CD4-positive, alpha-beta memory T cell (primary cell): Measurements from ENCODE around the gene KCNC3. TPM values are rescaled to one million over a fixed set of nuclear protein-coding genes. Genes with fewer than 3 reads are reported as not detected.

Source experiments
- CTCF ChIA-PET: fragments of 350-600 bp; sonication (Branson Sonifier 250); formaldehyde crosslinking; loops from one replicate; lab custom pipeline; 2021; ENCODE audit warnings: inconsistent platforms; ENCODE audit not compliant: partially characterized antibody; lab: Charles Lee
- POLR2A ChIA-PET: fragments of 350-600 bp; sonication (Branson Sonifier 250); formaldehyde crosslinking; loops from one replicate; lab custom pipeline; 2021; ENCODE audit not compliant: partially characterized antibody; lab: Charles Lee
- DNase-seq, 5 donors: peaks; one replicate each; pipeline versions ENCODE4 v3.0.0 to v3.0.0-alpha.2; 2020 to 2022; ENCODE audit warnings: mixed read lengths in 1 of 5
- H3K27ac ChIP-seq: one replicate; pipeline ENCODE4 v1.7.0; 2013; ENCODE audit warnings: low read depth, low read length
- H3K27me3 ChIP-seq: 2 replicates; pipeline ENCODE4 v1.7.0; 2013; ENCODE audit warnings: mild to moderate bottlenecking, low read length, moderate library complexity; ENCODE audit not compliant: insufficient read depth
- H3K36me3 ChIP-seq: 2 replicates; pipeline ENCODE4 v1.7.0; 2013; ENCODE audit warnings: mild to moderate bottlenecking, low read length, moderate library complexity; ENCODE audit not compliant: insufficient read depth
- H3K4me1 ChIP-seq: 2 replicates; pipeline ENCODE4 v1.7.0; 2013; ENCODE audit warnings: mild to moderate bottlenecking, low read length, moderate library complexity; ENCODE audit not compliant: insufficient read depth
- H3K4me3 ChIP-seq, 2 donors: one replicate each; pipeline ENCODE4 v1.7.0; 2013; ENCODE audit warnings: low read length in 2 of 2, mild to moderate bottlenecking in 1 of 2
- H3K9me3 ChIP-seq, 2 donors: one replicate each; pipeline ENCODE4 v1.7.0; 2013; ENCODE audit warnings: low read length in 2 of 2, control low read depth in 1 of 2; ENCODE audit not compliant: control insufficient read depth in 1 of 2
- H3K27ac Mint-ChIP-seq, 7 donors: one replicate each; pipeline ENCODE4 v1.8.0; 2020 to 2021; ENCODE audit warnings: mixed read lengths in 7 of 7, mild to moderate bottlenecking in 6 of 7, inconsistent platforms in 3 of 7, moderate library complexity in 3 of 7
- H3K27me3 Mint-ChIP-seq, 2 donors: one replicate each; pipeline ENCODE4 v1.8.0; 2020 to 2021; ENCODE audit warnings: mixed read lengths in 2 of 2
- H3K36me3 Mint-ChIP-seq, 2 donors: one replicate each; pipeline ENCODE4 v1.8.0; 2020 to 2021; ENCODE audit warnings: mixed read lengths in 2 of 2, inconsistent platforms in 1 of 2, mild to moderate bottlenecking in 1 of 2
- H3K4me1 Mint-ChIP-seq, 4 donors: one replicate each; pipeline ENCODE4 v1.8.0; 2020 to 2021; ENCODE audit warnings: mixed read lengths in 4 of 4, mild to moderate bottlenecking in 1 of 4
- H3K4me3 Mint-ChIP-seq, 8 donors: one replicate each; pipeline ENCODE4 v1.8.0; 2020 to 2021; ENCODE audit warnings: mixed read lengths in 8 of 8, mild to moderate bottlenecking in 7 of 8, moderate library complexity in 6 of 8, inconsistent platforms in 3 of 8
- H3K9me3 Mint-ChIP-seq, 8 donors: one replicate each; pipeline ENCODE4 v1.8.0; 2020 to 2021; ENCODE audit warnings: mixed read lengths in 8 of 8, mild to moderate bottlenecking in 5 of 8, inconsistent platforms in 3 of 8, moderate library complexity in 1 of 8
- intact Hi-C: fragments of 100-400 bp; cut with micrococcal nuclease; formaldehyde crosslinking; loops from one replicate; pipeline ENCODE4 v1.15.1; 2023
- polyA plus RNA-seq, 2 donors: library from polyadenylated mRNA; unstranded; fragments of 300-500 nt; fragmentation: Illumina TruSeq; gene quantifications; one replicate each; pipeline ENCODE4 v1.2.3, GENCODE V29; 2021
- total RNA-seq, 2 experiments: library from RNA; stranded (reverse); gene quantifications; one replicate each; pipeline ENCODE4 v1.2.3, GENCODE V29; 2021

KCNC3 gene
- total and polyA plus RNA-seq, 4 experiments from 2014 or later, result 1.6 to 1.7 TPM; not detected in 2

DNA sequence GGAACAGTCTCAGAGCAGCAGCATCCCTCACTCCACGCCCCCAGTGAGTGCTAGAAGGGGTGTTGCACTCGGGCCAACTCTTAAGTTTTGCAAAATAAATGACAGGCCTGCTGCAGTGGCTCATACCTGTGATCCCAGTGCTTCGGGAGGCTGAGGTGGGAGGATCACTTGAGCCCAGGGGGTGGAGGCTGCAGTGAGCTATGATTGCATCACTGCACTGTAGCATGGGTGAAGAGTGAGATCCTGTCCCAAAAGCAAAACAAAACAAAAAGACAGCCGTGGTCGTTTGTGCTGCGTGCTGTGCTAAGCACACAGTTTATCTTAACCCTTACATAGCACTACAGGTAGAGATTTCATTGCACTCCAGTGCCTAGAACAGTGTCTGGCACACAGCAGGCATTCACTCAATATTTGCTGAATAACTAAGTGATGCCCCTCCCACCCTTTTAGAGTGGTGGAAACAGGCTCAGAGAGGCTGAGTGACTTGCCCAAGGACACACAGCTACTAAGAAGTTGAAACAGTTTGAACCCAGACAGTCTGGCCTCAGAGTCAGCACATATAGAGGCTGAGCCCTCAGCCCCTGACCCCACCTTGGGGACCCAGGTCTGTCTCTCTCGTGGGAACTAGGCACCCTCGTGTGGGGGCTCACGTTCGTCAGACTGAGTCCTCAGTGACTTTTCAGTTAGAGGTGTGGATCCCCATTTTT is 18.3 kb downstream of the KCNC3 start:
- H3K4me3 Mint-ChIP-seq, result no peak overlapping the region
- Histone ChIP-seq H3K27ac (no peak overlapping the region), H3K9me3 (no peaks in the 10 kb centered on the region), H3K27me3 (peaks cover 37% of the 10 kb centered on the region), H3K4me1 (peaks cover 3% of the 10 kb centered on the region), H3K4me3 (no peak overlapping the region), H3K36me3 (no peaks in the 10 kb centered on the region)
- H3K9me3 Mint-ChIP-seq, result peaks cover 0 to 2% (median 0%) of the 10 kb centered on the region in 8 donors
- CTCF ChIA-PET, result no interaction called here
- H3K36me3 Mint-ChIP-seq, result no peaks in the 10 kb centered on the region
- peaks cover 40 to 53% of the 10 kb centered on the region in 2 donors for H3K27me3 Mint-ChIP-seq
- POLR2A ChIA-PET, result no interaction called here
- intact Hi-C loops, result no loop called here
- no peak for DNase-seq
- H3K4me1 Mint-ChIP-seq, result peaks cover 5 to 14% (median 10%) of the 10 kb centered on the region in 4 donors
- no peak overlapping the region for H3K27ac Mint-ChIP-seq

DNA sequence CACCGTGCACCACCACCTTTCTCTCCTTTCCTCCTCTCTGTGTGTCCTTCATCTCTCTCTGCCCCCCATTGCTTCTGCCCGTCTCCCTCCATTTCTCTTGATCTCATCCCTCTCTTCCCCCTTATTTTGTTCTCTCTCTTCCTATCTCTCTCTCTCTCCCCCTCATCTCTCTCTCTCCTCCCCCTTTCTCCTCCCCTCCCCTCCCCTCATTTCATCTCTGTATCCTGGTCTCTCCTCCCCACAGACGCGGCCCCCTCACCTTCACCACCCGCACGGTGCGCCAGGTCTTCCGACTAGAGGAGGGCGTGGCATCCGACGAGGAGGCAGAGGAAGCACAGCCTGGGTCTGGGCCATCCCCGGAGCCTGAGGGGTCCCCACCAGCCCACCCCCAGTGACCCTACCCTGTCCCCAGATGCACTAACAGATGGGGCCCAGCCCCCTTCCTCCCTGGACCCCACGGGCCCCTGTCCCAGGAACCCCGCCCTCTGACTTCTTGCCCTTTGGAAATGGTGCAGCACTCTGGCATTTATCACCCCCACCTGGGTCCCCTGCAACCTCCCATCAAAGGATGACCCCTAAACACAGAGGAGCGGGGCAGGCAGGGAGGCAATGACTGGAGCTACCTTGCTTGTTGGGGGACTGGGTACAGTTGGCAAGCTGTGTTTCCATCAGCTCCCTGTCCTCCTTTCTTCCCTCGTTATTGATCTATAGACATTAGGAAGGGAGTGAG is 19.6 kb downstream of the KCNC3 start:
- Mint-ChIP-seq H3K4me3 (no peak overlapping the region), H3K9me3 (no peaks in the 10 kb centered on the region), H3K4me1 (peaks cover 0 to 6% (median 6%) of the 10 kb centered on the region in 4 donors), H3K27ac (no peak overlapping the region), H3K36me3 (no peaks in the 10 kb centered on the region), H3K27me3 (peaks cover 37 to 53% of the 10 kb centered on the region in 2 donors)
- Histone ChIP-seq H3K27me3 (peaks cover 32% of the 10 kb centered on the region), H3K27ac (no peak overlapping the region), H3K4me1 (no peaks in the 10 kb centered on the region), H3K36me3 (no peaks in the 10 kb centered on the region), H3K4me3 (no peak overlapping the region), H3K9me3 (no peaks in the 10 kb centered on the region)
- no peak for DNase-seq
- ChIA-PET POLR2A (no interaction called here), CTCF (no interaction called here)
- intact Hi-C loops, result no loop called here

DNA sequence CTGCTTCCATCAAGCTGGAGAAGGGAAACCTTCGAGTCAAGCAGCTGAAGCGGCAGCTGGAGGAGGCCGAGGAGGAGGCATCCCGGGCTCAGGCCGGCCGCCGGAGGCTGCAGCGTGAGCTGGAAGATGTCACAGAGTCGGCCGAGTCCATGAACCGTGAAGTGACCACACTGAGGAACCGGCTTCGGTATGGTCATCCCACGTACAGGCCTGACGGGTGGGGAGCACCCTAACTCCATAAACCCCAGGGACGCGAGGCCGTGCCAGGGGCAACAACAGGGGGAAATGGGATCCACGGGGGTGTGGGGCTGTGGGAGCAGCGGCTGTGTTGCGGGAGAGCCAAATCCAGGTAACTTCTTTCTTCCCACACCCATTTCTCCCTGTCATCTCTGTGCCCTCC is 20.2 kb downstream of the KCNC3 start:
- Mint-ChIP-seq H3K4me1 (peaks cover 0 to 6% (median 5%) of the 10 kb centered on the region in 4 donors), H3K27ac (no peak overlapping the region), H3K4me3 (no peak overlapping the region), H3K9me3 (no peaks in the 10 kb centered on the region), H3K27me3 (peaks cover 36 to 52% of the 10 kb centered on the region in 2 donors), H3K36me3 (no peaks in the 10 kb centered on the region)
- no peak overlapping the region for H3K4me3 ChIP-seq
- no peaks in the 10 kb centered on the region for H3K9me3 ChIP-seq
- H3K27me3 ChIP-seq, result peaks cover 31% of the 10 kb centered on the region
- POLR2A ChIA-PET, result no interaction called here
- CTCF ChIA-PET, result no interaction called here
- DNase-seq, result no peak
- intact Hi-C loops, result no loop called here
- H3K36me3 ChIP-seq, result no peaks in the 10 kb centered on the region
- H3K27ac ChIP-seq, result no peak overlapping the region
- no peaks in the 10 kb centered on the region for H3K4me1 ChIP-seq

DNA sequence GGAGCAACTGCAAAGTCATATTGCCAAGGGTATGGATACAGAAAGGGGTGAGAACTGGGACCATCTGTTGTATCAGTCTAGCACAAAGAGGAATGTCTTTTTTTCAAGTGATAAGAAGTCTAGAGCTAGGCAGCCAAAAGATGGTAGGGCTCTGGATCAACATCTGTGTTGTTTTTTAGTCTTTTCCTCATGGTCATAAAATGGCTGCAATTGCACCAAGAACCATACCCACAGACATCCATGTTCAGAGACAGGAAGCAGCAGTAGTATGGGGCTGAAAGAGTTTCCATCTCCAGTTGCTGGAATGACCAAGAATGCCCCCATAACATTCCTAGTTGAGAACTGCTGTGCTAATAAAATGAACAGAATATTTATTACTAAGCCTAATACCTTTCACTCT is 25.6 kb downstream of the KCNC3 start:
- H3K36me3 Mint-ChIP-seq, result no peaks in the 10 kb centered on the region
- H3K4me3 ChIP-seq, result no peak overlapping the region
- no peak overlapping the region for H3K27ac ChIP-seq
- no peak overlapping the region for H3K27ac Mint-ChIP-seq
- intact Hi-C loops, result no loop called here
- ChIA-PET CTCF (no interaction called here), POLR2A (no interaction called here)
- H3K4me3 Mint-ChIP-seq, result no peak overlapping the region
- peaks cover 0 to 10% (median 7%) of the 10 kb centered on the region in 8 donors for H3K9me3 Mint-ChIP-seq
- no peaks in the 10 kb centered on the region for H3K36me3 ChIP-seq
- H3K27me3 Mint-ChIP-seq, result peaks cover 14 to 29% of the 10 kb centered on the region in 2 donors
- no peaks in the 10 kb centered on the region for H3K4me1 Mint-ChIP-seq
- H3K4me1 ChIP-seq, result no peaks in the 10 kb centered on the region
- H3K9me3 ChIP-seq, result no peaks in the 10 kb centered on the region
- H3K27me3 ChIP-seq, result no peaks in the 10 kb centered on the region
- DNase-seq, result no peak

DNA sequence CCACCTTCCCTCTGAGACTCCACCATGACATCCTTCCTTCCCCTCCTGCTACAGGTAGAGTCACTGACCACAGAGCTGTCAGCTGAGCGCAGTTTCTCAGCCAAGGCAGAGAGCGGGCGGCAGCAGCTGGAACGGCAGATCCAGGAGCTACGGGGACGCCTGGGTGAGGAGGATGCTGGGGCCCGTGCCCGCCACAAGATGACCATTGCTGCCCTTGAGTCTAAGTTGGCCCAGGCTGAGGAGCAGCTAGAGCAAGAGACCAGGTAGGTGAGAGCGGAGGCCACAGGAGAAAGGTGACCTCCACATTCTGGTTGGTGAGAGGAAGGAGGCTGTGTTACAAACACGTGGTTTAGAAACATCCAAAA is 27.6 kb downstream of the KCNC3 start:
- Mint-ChIP-seq H3K4me1 (no peaks in the 10 kb centered on the region), H3K4me3 (no peak overlapping the region), H3K36me3 (no peaks in the 10 kb centered on the region), H3K27me3 (peaks cover 8 to 20% of the 10 kb centered on the region in 2 donors), H3K9me3 (peaks cover 0 to 10% (median 7%) of the 10 kb centered on the region in 8 donors), H3K27ac (no peak overlapping the region)
- H3K4me3 ChIP-seq, result no peak overlapping the region
- no peak overlapping the region for H3K27ac ChIP-seq
- H3K4me1 ChIP-seq, result no peaks in the 10 kb centered on the region
- ChIA-PET CTCF (no interaction called here), POLR2A (no interaction called here)
- no peaks in the 10 kb centered on the region for H3K27me3 ChIP-seq
- no peaks in the 10 kb centered on the region for H3K36me3 ChIP-seq
- H3K9me3 ChIP-seq, result no peaks in the 10 kb centered on the region
- DNase-seq, result no peak
- intact Hi-C loops, result no loop called here

DNA sequence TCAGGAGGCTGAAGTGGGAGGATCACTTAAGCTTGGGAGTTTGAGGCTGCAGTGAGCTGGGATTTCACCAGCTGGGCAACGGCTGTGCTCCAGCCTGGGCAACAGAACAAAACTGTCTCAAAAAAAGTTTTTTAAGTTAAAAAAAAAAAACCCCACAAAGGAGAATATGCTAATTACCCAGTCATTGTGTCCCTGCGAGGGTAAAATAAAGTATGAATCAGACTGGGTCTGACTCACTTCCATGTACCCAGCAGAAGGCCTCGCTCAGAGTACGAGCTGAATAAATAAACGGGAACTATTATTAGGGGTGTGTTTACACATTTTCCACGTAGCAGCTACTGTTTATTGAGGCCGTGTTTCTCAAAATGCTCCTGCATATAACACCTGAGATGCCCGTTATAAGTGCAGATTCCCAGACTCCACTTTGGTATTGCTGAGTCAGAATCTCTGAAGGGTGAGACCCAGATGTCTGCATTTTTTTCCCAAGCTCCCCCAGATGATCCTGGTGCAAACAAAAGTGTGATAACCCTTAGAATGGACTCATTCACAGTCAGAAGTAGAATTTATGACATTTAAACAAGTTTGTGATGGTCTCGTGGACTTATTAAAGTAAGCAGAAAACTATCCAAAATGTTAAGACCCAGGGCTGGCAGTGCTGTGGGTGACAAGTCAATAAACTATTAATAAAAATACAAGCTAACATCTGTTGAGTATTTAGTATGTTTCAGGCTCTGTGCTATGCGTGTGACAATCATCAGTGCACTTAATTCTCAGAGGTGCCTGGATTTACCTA is 28.2 kb downstream of the KCNC3 start:
- Mint-ChIP-seq H3K9me3 (peaks cover 0 to 10% (median 7%) of the 10 kb centered on the region in 8 donors), H3K4me1 (no peaks in the 10 kb centered on the region), H3K27me3 (peaks cover 6 to 18% of the 10 kb centered on the region in 2 donors), H3K36me3 (no peaks in the 10 kb centered on the region), H3K4me3 (no peak overlapping the region), H3K27ac (no peak overlapping the region)
- DNase-seq, result no peak
- H3K4me1 ChIP-seq, result no peaks in the 10 kb centered on the region
- H3K4me3 ChIP-seq, result no peak overlapping the region
- no peaks in the 10 kb centered on the region for H3K9me3 ChIP-seq
- no peak overlapping the region for H3K27ac ChIP-seq
- intact Hi-C loops, result no loop called here
- no peaks in the 10 kb centered on the region for H3K36me3 ChIP-seq
- H3K27me3 ChIP-seq, result no peaks in the 10 kb centered on the region
- CTCF ChIA-PET, result no interaction called here
- POLR2A ChIA-PET, result no interaction called here

DNA sequence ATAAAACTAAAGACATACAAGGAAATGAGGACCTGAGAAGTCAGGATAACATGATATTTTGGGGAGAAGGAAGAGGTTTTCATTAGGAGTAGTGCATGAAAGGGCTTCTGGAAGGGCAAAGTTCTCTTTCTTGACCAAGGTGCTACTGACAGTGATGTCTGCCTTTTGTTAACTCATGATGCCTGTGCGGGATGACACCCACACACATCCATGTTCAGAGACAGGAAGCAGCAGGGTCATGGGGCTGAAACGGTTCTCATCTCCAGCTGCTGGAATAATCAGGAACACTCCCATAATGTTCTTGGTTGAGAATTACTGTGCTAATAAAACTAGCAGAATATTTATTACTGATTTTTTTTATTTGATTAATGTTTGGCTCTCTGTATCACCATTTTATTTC is 29.1 kb downstream of the KCNC3 start:
- ChIA-PET POLR2A (no interaction called here), CTCF (no interaction called here)
- Mint-ChIP-seq H3K27ac (no peak overlapping the region), H3K27me3 (peaks cover 6 to 16% of the 10 kb centered on the region in 2 donors), H3K36me3 (no peaks in the 10 kb centered on the region), H3K4me1 (no peaks in the 10 kb centered on the region), H3K9me3 (peaks cover 0 to 10% (median 7%) of the 10 kb centered on the region in 8 donors), H3K4me3 (no peak overlapping the region)
- intact Hi-C loops, result no loop called here
- Histone ChIP-seq H3K9me3 (no peaks in the 10 kb centered on the region), H3K4me3 (no peak overlapping the region), H3K27me3 (no peaks in the 10 kb centered on the region), H3K36me3 (no peaks in the 10 kb centered on the region), H3K27ac (no peak overlapping the region), H3K4me1 (no peaks in the 10 kb centered on the region)
- no peak for DNase-seq
